Activated T-helper 2 cell treated with anti-CD3 and anti-CD28 coated beads, Interferon-gamma antibody, Interleukin-2, Interleukin-4, amounts not matched to agents 10 μg/mL and 5 μg/mL and 100 μg/mL, durations not matched to agents 14 hours and 24 hours and 36 hours (primary cell): ENCODE results near the gene COL18A1. TPM values are rescaled to one million over a fixed set of nuclear protein-coding genes. Genes with fewer than 3 reads are reported as not detected.

Experiments used
- DNase-seq: peaks from one replicate; pipeline ENCODE4 v3.0.0; 2021; ENCODE audit warnings: low spot score
- H3K27ac Mint-ChIP-seq: one replicate; pipeline ENCODE4 v1.8.0; 2021; ENCODE audit warnings: mixed read lengths
- H3K27me3 Mint-ChIP-seq: one replicate; pipeline ENCODE4 v1.8.0; 2021; ENCODE audit warnings: low read depth, mixed read lengths
- H3K36me3 Mint-ChIP-seq: one replicate; pipeline ENCODE4 v1.8.0; 2021; ENCODE audit warnings: low read depth, mixed read lengths
- H3K4me1 Mint-ChIP-seq: one replicate; pipeline ENCODE4 v1.8.0; 2021; ENCODE audit warnings: low read depth, mixed read lengths
- H3K4me3 Mint-ChIP-seq: one replicate; pipeline ENCODE4 v1.8.0; 2021; ENCODE audit warnings: low read depth, mild to moderate bottlenecking, moderate library complexity, mixed read lengths
- H3K9me3 Mint-ChIP-seq: one replicate; pipeline ENCODE4 v1.8.0; 2021; ENCODE audit warnings: mixed read lengths
- intact Hi-C: fragments of 100-400 bp; cut with micrococcal nuclease; formaldehyde crosslinking; loops from one replicate; pipeline ENCODE4 v1.15.1; 2023
- total RNA-seq: library from RNA; stranded (reverse); gene quantifications from 2 replicates; pipeline ENCODE4 v1.2.3, GENCODE V29; 2022

Gene COL18A1
- total RNA-seq, 1 donor from 2014 or later = 3.4 TPM

DNA sequence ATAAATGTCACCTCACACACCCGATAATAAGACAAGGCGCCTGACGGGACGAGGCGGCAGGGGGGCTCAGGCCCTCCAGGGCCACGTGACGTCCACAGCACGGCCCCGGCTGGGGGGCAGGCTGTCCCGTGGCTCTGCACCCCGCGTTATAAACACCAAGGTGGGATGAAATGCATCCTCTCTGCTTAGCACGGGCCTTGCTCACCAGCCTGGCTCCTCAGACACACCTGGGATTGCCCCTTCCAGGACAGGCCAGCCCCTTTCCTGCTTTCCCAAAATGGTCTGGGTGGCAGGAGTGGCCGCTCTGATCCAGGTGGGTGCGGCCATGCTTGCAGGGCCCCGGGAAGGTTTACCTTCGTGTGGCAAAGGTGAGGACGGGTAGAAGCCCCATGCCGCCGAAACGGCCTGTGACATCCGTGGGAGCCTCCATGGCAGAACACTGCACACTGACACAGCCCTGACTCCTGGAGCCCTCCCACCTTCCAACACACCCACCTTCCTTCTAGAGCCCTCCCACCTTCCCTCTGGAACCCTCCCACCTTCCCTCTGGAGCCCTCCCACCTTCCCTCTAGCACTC is 101.4 kb downstream of the COL18A1 start:
- Mint-ChIP-seq H3K36me3 (no peaks in the 10 kb centered on the region), H3K27me3 (no peaks in the 10 kb centered on the region)
- intact Hi-C loops = no loop called here

DNA sequence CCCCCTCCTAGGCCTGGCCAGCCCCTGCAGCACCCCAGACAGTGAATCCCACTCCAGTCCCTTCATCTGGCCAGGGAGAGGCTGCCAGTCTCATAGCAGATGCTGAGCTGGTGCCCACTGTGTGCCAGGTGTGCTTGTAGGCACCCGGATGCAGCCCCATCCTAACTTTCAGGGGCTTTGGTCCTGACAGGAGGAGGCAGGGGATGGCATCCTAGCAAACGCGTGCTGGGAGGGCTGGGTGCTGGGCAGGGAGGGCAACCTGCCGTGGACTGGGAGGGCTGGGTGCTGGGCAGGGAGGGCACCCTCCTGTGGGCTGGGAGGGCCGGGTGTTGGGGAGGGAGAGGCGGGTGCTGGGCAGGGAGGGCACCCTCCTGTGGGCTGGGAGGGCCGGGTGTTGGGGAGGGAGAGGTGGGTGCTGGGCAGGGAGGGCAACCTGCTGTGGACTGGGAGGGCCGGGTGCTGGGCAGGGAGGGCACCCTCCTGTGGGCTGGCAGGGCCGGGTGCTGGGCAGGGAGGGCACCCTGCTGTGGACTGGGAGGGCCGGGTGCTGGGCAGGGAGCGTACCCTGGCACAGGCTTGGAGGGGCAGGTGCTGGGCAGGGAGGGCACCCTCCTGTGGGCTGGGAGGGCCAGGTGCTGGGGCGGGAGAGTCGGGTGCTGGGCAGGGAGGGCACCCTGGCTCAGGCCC is 102.0 kb downstream of the COL18A1 start:
- intact Hi-C loops = no loop called here
- H3K27me3 Mint-ChIP-seq = no peaks in the 10 kb centered on the region
- no peak overlapping the region for H3K27ac Mint-ChIP-seq
- no peaks in the 10 kb centered on the region for H3K36me3 Mint-ChIP-seq
- no peak overlapping the region for H3K4me3 Mint-ChIP-seq
- no peak for DNase-seq
- no peaks in the 10 kb centered on the region for H3K9me3 Mint-ChIP-seq
- H3K4me1 Mint-ChIP-seq = no peaks in the 10 kb centered on the region

More for the DNA sequence above, 101.4 kb downstream of the COL18A1 start:
- H3K4me1 Mint-ChIP-seq = no peaks in the 10 kb centered on the region
- no peak overlapping the region for H3K4me3 Mint-ChIP-seq
- H3K9me3 Mint-ChIP-seq = no peaks in the 10 kb centered on the region
- H3K27ac Mint-ChIP-seq = no peak overlapping the region
- no peak for DNase-seq

DNA sequence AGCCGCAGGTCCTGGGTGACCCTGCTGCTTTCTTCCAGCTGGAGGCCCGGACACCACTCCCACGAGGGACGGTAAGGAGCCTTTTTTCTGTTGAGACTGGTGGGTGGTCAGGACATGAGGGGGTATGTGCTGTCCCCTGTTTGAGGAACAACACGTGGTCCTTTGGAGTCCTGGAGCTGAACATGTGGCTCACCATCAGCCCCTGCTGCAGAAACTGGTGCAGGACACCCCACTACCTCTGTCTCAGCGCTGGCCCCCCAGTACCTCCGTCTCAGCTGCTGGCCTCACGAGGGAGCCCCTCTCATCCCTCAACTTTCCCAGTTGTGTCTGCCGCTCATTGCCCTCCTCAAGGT is 102.5 kb downstream of the COL18A1 start:
- Mint-ChIP-seq H3K4me1 (no peaks in the 10 kb centered on the region), H3K27me3 (no peaks in the 10 kb centered on the region), H3K36me3 (no peaks in the 10 kb centered on the region), H3K4me3 (no peak overlapping the region), H3K9me3 (no peaks in the 10 kb centered on the region), H3K27ac (no peak overlapping the region)
- no peak for DNase-seq
- intact Hi-C loops = no loop called here

DNA sequence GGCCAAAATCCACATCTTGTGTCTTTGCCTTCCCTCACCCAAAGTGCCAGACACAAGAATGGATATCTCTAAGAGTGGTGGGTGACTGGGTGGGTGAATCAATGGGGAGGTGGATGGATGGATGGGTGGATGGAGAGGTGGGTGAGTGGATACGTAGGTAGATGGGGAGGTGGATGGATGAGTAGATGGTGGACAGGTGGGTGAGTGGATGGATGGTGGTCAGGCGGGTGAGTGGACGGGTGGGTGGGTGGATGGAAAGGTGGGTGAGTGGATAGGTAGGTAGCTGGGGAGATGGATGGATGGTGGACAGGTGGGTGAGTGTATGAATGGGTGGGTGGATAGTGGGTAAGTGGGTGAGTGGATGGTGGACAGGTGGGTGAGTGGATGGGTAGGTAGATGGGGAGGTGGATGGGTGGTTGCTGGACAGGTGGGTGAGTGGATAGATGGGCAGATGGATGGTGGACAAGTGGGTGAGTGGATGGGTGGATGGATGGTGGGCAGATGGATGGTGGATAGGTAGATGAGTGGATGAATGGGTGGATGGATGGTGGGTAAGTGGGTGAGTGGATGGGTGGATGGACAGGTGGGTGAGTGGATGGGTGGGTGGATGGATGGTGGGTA is 103.0 kb downstream of the COL18A1 start:
- Mint-ChIP-seq H3K4me3 (no peak overlapping the region), H3K27me3 (no peaks in the 10 kb centered on the region), H3K9me3 (no peaks in the 10 kb centered on the region), H3K4me1 (no peaks in the 10 kb centered on the region), H3K36me3 (no peaks in the 10 kb centered on the region), H3K27ac (no peak overlapping the region)
- no peak for DNase-seq
- intact Hi-C loops = no loop called here

DNA sequence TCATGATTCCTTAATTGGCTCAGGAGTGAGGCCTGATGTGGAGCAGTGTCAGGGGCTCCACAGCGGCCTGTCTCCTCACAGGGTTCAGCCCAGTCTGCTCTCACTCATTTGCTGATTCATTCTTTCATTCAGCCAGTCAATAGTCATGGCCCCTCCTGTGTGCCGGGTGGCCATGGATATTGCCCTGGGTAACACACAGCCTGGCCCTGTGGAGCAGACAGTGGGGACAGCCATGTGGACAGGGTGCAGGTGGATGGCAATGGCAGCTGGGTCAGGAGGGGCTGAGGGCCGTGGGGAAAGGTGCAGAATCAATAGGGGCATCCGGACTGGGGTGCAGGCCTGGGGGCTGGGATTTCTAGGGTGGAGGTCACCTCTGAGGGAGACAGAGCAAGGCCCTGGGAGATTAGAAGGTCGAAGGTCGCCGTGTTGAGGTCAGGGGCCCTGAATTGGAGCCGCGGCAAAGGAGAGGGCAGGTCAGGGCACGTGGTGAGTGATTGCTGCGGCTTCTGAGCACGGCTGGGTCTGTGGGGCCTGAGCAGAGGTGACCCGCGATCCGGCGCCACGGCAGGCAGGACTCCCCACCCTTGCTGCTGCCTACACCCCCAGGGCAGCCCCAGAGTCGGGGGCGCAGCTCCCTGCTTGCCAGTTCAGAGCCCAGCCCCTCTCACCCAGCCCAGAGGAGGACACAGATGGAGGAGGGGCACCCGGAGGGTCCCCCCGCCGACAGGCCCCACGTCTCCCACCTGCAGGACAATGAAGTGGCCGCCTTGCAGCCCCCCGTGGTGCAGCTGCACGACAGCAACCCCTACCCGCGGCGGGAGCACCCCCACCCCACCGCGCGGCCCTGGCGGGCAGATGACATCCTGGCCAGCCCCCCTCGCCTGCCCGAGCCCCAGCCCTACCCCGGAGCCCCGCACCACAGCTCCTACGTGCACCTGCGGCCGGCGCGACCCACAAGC is 103.9 kb downstream of the COL18A1 start:
- Mint-ChIP-seq H3K9me3 (no peaks in the 10 kb centered on the region), H3K4me3 (no peak overlapping the region), H3K4me1 (no peaks in the 10 kb centered on the region), H3K36me3 (peaks cover 4% of the 10 kb centered on the region), H3K27ac (no peak overlapping the region), H3K27me3 (no peaks in the 10 kb centered on the region)
- DNase-seq = no peak
- intact Hi-C loops = no loop called here

DNA sequence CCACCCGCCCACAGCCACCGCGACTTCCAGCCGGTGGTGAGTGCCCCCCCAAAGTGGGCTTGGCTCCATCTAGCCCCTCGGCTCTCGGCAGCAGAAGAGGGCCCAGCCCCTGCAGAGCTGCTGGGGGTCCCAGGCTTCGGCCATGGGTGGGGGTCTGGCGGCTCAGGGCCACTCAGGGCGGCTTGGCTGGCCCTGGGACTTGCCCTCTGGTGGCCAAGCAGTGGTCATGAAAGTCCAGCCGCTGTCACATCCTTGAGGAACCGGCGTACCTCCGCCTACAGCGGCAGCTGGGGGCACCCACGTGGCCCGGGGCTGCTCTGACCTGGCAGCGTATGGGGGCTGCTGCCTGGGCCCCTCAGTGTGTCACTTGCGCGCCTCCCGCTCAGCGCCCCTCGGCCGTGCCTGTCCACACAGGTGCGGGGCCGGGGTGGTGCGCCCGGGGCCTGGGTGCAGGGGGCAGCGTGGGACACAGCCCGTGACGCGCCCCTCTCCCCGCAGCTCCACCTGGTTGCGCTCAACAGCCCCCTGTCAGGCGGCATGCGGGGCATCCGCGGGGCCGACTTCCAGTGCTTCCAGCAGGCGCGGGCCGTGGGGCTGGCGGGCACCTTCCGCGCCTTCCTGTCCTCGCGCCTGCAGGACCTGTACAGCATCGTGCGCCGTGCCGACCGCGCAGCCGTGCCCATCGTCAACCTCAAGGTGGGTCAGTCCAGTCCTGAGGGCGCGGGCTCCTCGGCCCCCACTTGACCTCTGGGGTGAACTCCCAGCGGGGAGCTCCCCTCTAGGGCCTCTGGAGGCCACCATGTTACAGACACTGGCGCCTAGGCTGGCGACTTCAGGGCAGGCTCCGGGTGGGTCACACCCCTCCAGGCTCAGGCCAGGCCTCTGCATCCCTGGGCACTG is 104.9 kb downstream of the COL18A1 start:
- intact Hi-C loops = no loop called here
- H3K36me3 Mint-ChIP-seq = peaks cover 9% of the 10 kb centered on the region

DNA sequence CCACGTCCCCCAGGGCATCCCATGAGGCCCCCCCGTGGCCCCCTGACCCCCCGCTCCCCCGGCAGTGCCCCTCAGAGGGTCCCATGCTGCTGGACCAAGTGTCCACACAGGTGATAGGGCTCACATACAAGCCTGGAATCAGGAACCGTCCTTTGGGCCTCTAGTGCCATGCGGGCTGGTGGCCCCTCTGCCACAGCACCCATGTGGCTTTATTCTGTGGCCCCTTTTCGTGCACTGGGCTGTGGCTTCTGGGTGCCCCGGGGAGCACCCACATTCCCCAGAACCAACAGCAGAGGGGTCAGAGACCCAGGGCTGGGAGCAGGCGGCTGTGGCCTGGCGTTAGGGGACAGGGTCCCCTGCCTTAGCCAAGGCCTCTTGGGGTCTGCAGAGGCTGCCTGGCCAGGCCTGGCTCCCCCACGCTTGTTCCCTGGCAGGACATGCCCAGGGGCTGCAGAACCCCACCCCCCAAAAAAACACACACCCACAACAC is 105.5 kb downstream of the COL18A1 start:
- DNase-seq = no peak

More for the DNA sequence above, 104.9 kb downstream of the COL18A1 start:
- DNase-seq = no peak
- Mint-ChIP-seq H3K4me1 (no peaks in the 10 kb centered on the region), H3K9me3 (no peaks in the 10 kb centered on the region), H3K4me3 (no peak overlapping the region), H3K27me3 (no peaks in the 10 kb centered on the region), H3K27ac (no peak overlapping the region)

DNA sequence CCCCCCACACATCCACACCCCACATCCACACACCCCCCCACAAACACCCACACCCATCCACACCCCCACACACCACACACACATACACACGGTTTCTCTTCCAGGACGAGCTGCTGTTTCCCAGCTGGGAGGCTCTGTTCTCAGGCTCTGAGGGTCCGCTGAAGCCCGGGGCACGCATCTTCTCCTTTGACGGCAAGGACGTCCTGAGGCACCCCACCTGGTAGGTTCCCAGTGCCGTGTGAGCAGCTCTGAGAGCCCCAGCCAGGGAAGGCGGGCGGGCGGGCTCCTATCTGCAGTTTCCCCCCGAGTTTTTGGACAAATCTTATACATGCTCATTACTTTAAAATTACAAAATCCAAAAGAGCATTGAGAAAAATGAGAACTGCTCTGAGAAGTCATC is 106.0 kb downstream of the COL18A1 start:
- H3K4me3 Mint-ChIP-seq = no peak overlapping the region
- no peak overlapping the region for H3K27ac Mint-ChIP-seq
- no peaks in the 10 kb centered on the region for H3K4me1 Mint-ChIP-seq
- no peaks in the 10 kb centered on the region for H3K9me3 Mint-ChIP-seq
- intact Hi-C loops = no loop called here
- DNase-seq = no peak
- peaks cover 13% of the 10 kb centered on the region for H3K36me3 Mint-ChIP-seq
- no peaks in the 10 kb centered on the region for H3K27me3 Mint-ChIP-seq

More for the DNA sequence above, 105.5 kb downstream of the COL18A1 start:
- no peak overlapping the region for H3K4me3 Mint-ChIP-seq
- intact Hi-C loops = no loop called here
- peaks cover 13% of the 10 kb centered on the region for H3K36me3 Mint-ChIP-seq
- H3K27me3 Mint-ChIP-seq = no peaks in the 10 kb centered on the region
- no peaks in the 10 kb centered on the region for H3K9me3 Mint-ChIP-seq
- H3K27ac Mint-ChIP-seq = no peak overlapping the region
- no peaks in the 10 kb centered on the region for H3K4me1 Mint-ChIP-seq

DNA sequence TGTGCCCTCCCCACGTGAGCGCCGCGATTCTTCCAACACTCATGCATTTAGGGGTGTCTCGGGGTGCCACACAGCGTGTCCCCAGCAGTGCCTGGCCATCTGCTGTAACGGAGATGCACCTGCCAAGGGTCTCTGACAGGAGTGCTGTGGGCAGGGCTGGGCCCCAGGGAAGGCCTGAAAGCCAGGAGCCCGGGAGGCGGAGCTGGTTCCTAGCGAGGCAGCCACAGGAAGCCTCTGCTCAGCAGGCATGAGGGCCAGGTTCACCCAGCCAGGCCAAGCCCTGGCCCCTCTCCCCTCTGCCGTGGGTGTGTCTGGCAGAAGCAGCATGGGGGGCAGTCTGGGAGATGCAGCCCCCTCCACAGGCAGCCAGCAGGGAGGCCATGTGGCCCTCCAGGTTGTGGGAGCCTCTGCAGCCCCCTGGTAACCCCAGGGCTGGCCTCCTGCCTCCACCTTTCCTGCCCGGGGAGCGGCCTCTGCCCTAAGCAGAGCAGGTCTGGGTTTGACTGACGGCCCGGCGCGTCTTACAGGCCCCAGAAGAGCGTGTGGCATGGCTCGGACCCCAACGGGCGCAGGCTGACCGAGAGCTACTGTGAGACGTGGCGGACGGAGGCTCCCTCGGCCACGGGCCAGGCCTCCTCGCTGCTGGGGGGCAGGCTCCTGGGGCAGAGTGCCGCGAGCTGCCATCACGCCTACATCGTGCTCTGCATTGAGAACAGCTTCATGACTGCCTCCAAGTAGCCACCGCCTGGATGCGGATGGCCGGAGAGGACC is 106.9 kb downstream of the COL18A1 start:
- intact Hi-C loops = no loop called here
- Mint-ChIP-seq H3K27ac (no peak overlapping the region), H3K9me3 (no peaks in the 10 kb centered on the region), H3K4me1 (no peaks in the 10 kb centered on the region), H3K36me3 (peaks cover 19% of the 10 kb centered on the region), H3K4me3 (no peak overlapping the region), H3K27me3 (no peaks in the 10 kb centered on the region)
- no peak for DNase-seq

DNA sequence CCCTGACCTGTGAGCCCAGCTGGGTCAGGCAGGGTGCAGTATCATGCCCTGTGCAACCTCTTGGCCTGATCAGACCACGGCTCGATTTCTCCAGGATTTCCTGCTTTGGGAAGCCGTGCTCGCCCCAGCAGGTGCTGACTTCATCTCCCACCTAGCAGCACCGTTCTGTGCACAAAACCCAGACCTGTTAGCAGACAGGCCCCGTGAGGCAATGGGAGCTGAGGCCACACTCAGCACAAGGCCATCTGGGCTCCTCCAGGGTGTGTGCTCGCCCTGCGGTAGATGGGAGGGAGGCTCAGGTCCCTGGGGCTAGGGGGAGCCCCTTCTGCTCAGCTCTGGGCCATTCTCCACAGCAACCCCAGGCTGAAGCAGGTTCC is 107.6 kb downstream of the COL18A1 start:
- H3K4me3 Mint-ChIP-seq = no peak overlapping the region
- H3K36me3 Mint-ChIP-seq = peaks cover 27% of the 10 kb centered on the region
- peaks cover 3% of the 10 kb centered on the region for H3K4me1 Mint-ChIP-seq

DNA sequence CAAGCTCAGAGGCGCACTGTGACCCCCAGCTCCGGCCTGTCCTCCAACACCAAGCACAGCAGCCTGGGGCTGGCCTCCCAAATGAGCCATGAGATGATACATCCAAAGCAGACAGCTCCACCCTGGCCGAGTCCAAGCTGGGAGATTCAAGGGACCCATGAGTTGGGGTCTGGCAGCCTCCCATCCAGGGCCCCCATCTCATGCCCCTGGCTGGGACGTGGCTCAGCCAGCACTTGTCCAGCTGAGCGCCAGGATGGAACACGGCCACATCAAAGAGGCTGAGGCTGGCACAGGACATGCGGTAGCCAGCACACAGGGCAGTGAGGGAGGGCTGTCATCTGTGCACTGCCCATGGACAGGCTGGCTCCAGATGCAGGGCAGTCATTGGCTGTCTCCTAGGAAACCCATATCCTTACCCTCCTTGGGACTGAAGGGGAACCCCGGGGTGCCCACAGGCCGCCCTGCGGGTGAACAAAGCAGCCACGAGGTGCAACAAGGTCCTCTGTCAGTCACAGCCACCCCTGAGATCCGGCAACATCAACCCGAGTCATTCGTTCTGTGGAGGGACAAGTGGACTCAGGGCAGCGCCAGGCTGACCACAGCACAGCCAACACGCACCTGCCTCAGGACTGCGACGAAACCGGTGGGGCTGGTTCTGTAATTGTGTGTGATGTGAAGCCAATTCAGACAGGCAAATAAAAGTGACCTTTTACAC is 108.2 kb downstream of the COL18A1 start:
- intact Hi-C loops = no loop called here
- no peaks in the 10 kb centered on the region for H3K27me3 Mint-ChIP-seq
- H3K4me1 Mint-ChIP-seq = peaks cover 8% of the 10 kb centered on the region
- DNase-seq = no peak
- H3K4me3 Mint-ChIP-seq = no peak overlapping the region
- H3K27ac Mint-ChIP-seq = no peak overlapping the region
- H3K9me3 Mint-ChIP-seq = peaks cover 5% of the 10 kb centered on the region
- peaks cover 32% of the 10 kb centered on the region for H3K36me3 Mint-ChIP-seq

More for the DNA sequence above, 107.6 kb downstream of the COL18A1 start:
- Mint-ChIP-seq H3K27me3 (no peaks in the 10 kb centered on the region), H3K27ac (no peak overlapping the region), H3K9me3 (no peaks in the 10 kb centered on the region)
- no peak for DNase-seq
- intact Hi-C loops = no loop called here
